Endothelial cell (in vitro differentiated cells): ENCODE results near the gene DNAL4. TPM values are rescaled to one million over a fixed set of nuclear protein-coding genes. Genes with fewer than 3 reads are reported as not detected.

ENCODE experiments used
- DNase-seq: peaks from one replicate; pipeline ENCODE4 v3.0.0; 2021; ENCODE audit warnings: low spot score
- H3K27ac Mint-ChIP-seq: one replicate; pipeline ENCODE4 v1.8.0; 2021; ENCODE audit warnings: mixed read lengths, inconsistent platforms; ENCODE audit not compliant: unreplicated experiment
- H3K27me3 Mint-ChIP-seq: one replicate; pipeline ENCODE4 v1.8.0; 2021; ENCODE audit warnings: mild to moderate bottlenecking, moderate library complexity, mixed read lengths, inconsistent platforms; ENCODE audit not compliant: unreplicated experiment
- H3K36me3 Mint-ChIP-seq: one replicate; pipeline ENCODE4 v1.8.0; 2021; ENCODE audit warnings: mild to moderate bottlenecking, low read depth, mixed read lengths, inconsistent platforms; ENCODE audit not compliant: unreplicated experiment
- H3K4me1 Mint-ChIP-seq: one replicate; pipeline ENCODE4 v1.8.0; 2021; ENCODE audit warnings: mild to moderate bottlenecking, mixed read lengths, inconsistent platforms; ENCODE audit not compliant: unreplicated experiment
- H3K4me3 Mint-ChIP-seq: one replicate; pipeline ENCODE4 v1.8.0; 2021; ENCODE audit warnings: mild to moderate bottlenecking, mixed read lengths, inconsistent platforms; ENCODE audit not compliant: unreplicated experiment
- H3K9me3 Mint-ChIP-seq: one replicate; pipeline ENCODE4 v1.8.0; 2021; ENCODE audit warnings: mixed read lengths, inconsistent platforms; ENCODE audit not compliant: unreplicated experiment
- total RNA-seq: library from RNA; stranded (reverse); fragmentation: NEBNext Ultra II Directional; extraction: Animal tissue kit (Norgen Biotek cat#: 25700); gene quantifications from one replicate; pipeline ENCODE4 v1.2.1, GENCODE V29; 2021; ENCODE audit not compliant: unreplicated experiment
- TF ChIP-seq, protein P1 (sequence below): fragments of 200-600 bp; sonication (generic); IDR thresholded peaks from one replicate; pipeline ENCODE4 v1.5.0; 2021; ENCODE audit warnings: antibody characterized with exemption; ENCODE audit not compliant: unreplicated experiment

Gene DNAL4
- total RNA-seq, 1 donor from 2014 or later = 20.2 TPM

GRCh38 chr22:38789606-38790005, 4.3 kb downstream of the DNAL4 start:
- peaks cover 7% of the 10 kb centered on the region for H3K4me1 Mint-ChIP-seq
- H3K4me3 Mint-ChIP-seq = no peak overlapping the region
- TF ChIP-seq, protein P1, sequence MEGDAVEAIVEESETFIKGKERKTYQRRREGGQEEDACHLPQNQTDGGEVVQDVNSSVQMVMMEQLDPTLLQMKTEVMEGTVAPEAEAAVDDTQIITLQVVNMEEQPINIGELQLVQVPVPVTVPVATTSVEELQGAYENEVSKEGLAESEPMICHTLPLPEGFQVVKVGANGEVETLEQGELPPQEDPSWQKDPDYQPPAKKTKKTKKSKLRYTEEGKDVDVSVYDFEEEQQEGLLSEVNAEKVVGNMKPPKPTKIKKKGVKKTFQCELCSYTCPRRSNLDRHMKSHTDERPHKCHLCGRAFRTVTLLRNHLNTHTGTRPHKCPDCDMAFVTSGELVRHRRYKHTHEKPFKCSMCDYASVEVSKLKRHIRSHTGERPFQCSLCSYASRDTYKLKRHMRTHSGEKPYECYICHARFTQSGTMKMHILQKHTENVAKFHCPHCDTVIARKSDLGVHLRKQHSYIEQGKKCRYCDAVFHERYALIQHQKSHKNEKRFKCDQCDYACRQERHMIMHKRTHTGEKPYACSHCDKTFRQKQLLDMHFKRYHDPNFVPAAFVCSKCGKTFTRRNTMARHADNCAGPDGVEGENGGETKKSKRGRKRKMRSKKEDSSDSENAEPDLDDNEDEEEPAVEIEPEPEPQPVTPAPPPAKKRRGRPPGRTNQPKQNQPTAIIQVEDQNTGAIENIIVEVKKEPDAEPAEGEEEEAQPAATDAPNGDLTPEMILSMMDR = no peak
- no peaks in the 10 kb centered on the region for H3K27me3 Mint-ChIP-seq
- H3K27ac Mint-ChIP-seq = no peak overlapping the region
- H3K36me3 Mint-ChIP-seq = no peaks in the 10 kb centered on the region
- no peak for DNase-seq
- H3K9me3 Mint-ChIP-seq = no peaks in the 10 kb centered on the region

- Mint-ChIP-seq H3K4me1 (peaks cover 7% of the 10 kb centered on the region), H3K27ac (no peak overlapping the region), H3K4me3 (peak overlapping the region; percentile 47), H3K36me3 (no peaks in the 10 kb centered on the region), H3K27me3 (no peaks in the 10 kb centered on the region), H3K9me3 (no peaks in the 10 kb centered on the region)
- DNase-seq = no peak
- TF ChIP-seq, protein P1 = no peak
These were observed 5.1 kb downstream of the DNAL4 start for GRCh38 chr22:38788846-38789245.

DNA sequence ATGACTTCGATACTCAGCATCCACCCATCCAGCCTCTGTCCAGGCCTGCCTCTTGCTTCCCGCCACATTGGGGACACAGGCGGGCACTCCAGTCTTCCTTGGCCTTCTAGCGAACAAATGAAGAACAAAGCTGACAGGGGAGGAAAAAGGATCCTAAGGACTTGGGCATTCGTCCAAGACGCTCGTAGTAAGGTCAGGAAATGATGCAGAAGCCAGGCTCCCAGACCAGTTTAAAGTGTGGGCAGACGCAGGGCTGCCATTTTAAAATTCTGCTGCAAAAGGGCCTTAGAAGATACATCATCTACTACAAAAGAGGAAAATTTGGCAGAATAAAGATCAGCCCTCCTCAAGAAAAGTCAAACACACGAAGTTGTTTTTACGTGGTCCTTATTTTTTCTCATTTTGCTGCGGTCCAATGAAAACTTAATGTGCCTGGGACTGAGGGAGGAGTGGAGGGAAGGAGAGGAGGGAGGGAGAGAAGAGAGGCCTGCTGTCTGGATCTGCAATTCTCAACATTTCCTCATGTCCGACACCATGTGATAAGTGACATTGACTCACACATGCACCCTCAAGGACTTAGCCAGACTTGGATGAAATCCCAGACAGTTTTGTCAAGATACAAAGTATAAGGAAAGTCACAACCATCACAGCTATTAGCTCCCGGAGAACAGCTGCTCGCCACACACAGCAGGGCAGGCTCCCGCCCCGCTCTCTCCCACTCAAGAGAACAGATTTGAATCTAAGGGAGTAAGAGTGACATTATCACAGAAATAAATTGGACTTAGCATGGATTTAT, 5.7 kb downstream of the DNAL4 start:
- TF ChIP-seq, protein P1 = no peak
- no peaks in the 10 kb centered on the region for H3K27me3 Mint-ChIP-seq
- no peaks in the 10 kb centered on the region for H3K36me3 Mint-ChIP-seq
- H3K4me3 Mint-ChIP-seq = no peak overlapping the region
- H3K9me3 Mint-ChIP-seq = no peaks in the 10 kb centered on the region
- H3K27ac Mint-ChIP-seq = no peak overlapping the region
- no peak for DNase-seq
- H3K4me1 Mint-ChIP-seq = peaks cover 3% of the 10 kb centered on the region

DNA sequence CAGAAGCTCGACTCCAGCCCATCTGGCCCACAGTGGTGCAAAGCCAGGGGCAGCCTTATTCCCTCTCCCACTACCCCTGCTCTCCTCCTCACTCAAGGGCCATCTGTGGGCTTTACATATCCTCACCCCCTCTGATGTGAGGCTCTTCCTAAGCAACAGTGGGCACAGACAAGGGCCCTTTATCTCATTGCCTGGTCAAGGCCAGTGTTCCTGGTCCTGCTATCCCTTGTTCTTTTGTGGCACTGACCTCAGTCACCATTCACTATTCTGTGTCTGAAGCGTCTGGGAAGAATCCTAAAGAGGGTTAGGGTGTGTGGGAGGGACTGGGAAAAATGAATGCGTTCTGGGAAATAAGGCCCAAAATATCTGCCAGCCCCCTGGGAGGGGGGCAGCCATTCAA, 7.3 kb downstream of the DNAL4 start:
- no peaks in the 10 kb centered on the region for H3K4me1 Mint-ChIP-seq
- TF ChIP-seq, protein P1 = no peak
- H3K4me3 Mint-ChIP-seq = no peak overlapping the region
- H3K27me3 Mint-ChIP-seq = peaks cover 2% of the 10 kb centered on the region
- H3K27ac Mint-ChIP-seq = no peak overlapping the region
- DNase-seq = no peak
- peaks cover 7% of the 10 kb centered on the region for H3K36me3 Mint-ChIP-seq
- H3K9me3 Mint-ChIP-seq = no peaks in the 10 kb centered on the region

GRCh38 chr22:38784856-38785255, 9.1 kb downstream of the DNAL4 start:
- Mint-ChIP-seq H3K36me3 (peaks cover 18% of the 10 kb centered on the region), H3K27me3 (peaks cover 9% of the 10 kb centered on the region), H3K4me3 (no peak overlapping the region), H3K4me1 (no peaks in the 10 kb centered on the region), H3K9me3 (no peaks in the 10 kb centered on the region), H3K27ac (no peak overlapping the region)
- DNase-seq = no peak
- TF ChIP-seq, protein P1 = no peak
